MCF 10A (cell line): ENCODE results near the gene TTC39B. TPM values are rescaled to one million over a fixed set of nuclear protein-coding genes. Genes with fewer than 3 reads are reported as not detected.

Experiments
- BruUV-seq: library from RNA; stranded (reverse); fragments of 400-500 nt; replicated peaks from 2 replicates; lab custom pipeline; 2021; lab: Mats Ljungman, UMichigan
- CTCF ChIA-PET: fragments of 300-600 bp; sonication (Branson Sonifier 250); formaldehyde crosslinking; extraction: SDS; loops from one replicate; lab custom pipeline; 2021; ENCODE audit warnings: antibody characterized with exemption, inconsistent platforms; lab: Yijun Ruan, JAX
- POLR2A ChIA-PET: fragments of 300-600, 350-650 bp; sonication (Branson Sonifier 250); formaldehyde crosslinking; extraction: SDS; loops from one replicate; lab custom pipeline; 2020; ENCODE audit warnings: antibody characterized with exemption, inconsistent platforms; lab: Yijun Ruan, JAX
- DNase-seq: peaks from one replicate; pipeline ENCODE4 v3.0.0-alpha.2; 2018; ENCODE audit not compliant: unreplicated experiment
- H3K27ac Mint-ChIP-seq: one replicate; pipeline ENCODE4 v1.8.0; 2022; ENCODE audit warnings: mild to moderate bottlenecking, low read depth, mixed read lengths; ENCODE audit not compliant: unreplicated experiment
- H3K27me3 Mint-ChIP-seq: one replicate; pipeline ENCODE4 v1.8.0; 2022; ENCODE audit warnings: mixed read lengths; ENCODE audit not compliant: insufficient read depth, unreplicated experiment
- H3K36me3 Mint-ChIP-seq: one replicate; pipeline ENCODE4 v1.8.0; 2022; ENCODE audit warnings: mild to moderate bottlenecking, moderate library complexity, mixed read lengths; ENCODE audit not compliant: insufficient read depth, unreplicated experiment
- H3K4me1 Mint-ChIP-seq: one replicate; pipeline ENCODE4 v1.8.0; 2022; ENCODE audit warnings: mixed read lengths; ENCODE audit not compliant: insufficient read depth, unreplicated experiment
- H3K4me3 Mint-ChIP-seq: one replicate; pipeline ENCODE4 v1.8.0; 2022; ENCODE audit warnings: mild to moderate bottlenecking, moderate library complexity, mixed read lengths; ENCODE audit not compliant: unreplicated experiment
- H3K9me3 Mint-ChIP-seq: one replicate; pipeline ENCODE4 v1.8.0; 2022; ENCODE audit warnings: mixed read lengths; ENCODE audit not compliant: unreplicated experiment
- CTCF ChIP-seq: fragments of 200-600 bp; IDR thresholded peaks from one replicate; pipeline ENCODE4 v1.8.0; 2022; ENCODE audit warnings: antibody characterized with exemption, mild to moderate bottlenecking; ENCODE audit not compliant: unreplicated experiment
- intact Hi-C: fragments of 100-400 bp; cut with micrococcal nuclease; formaldehyde crosslinking; loops from 2 replicates; pipeline ENCODE4 v1.14.1; 2022
- total RNA-seq: library from RNA; stranded (reverse); gene quantifications from 2 replicates; pipeline ENCODE4 v1.2.3, GENCODE V29; 2022

The TTC39B gene
- total RNA-seq, 1 experiment from 2014 or later, result 22.8 TPM

- BruUV-seq, result no TSS peak
- no peaks in the 10 kb centered on the region for H3K27me3 Mint-ChIP-seq
- H3K27ac Mint-ChIP-seq, result no peak overlapping the region
- H3K4me3 Mint-ChIP-seq, result no peak overlapping the region
- ChIA-PET CTCF (interaction anchor here (0.6 to 0.9 kb wide), 4 partner anchors 44 to 242 kb away, joined by 3 to 4 read pairs (median 4); no protein-coding TSS in a partner anchor), POLR2A (interaction anchor here (1.6 kb wide), 1 partner anchor 8 kb away, joined by 5 read pairs; no protein-coding TSS in a partner anchor)
- H3K36me3 Mint-ChIP-seq, result no peaks in the 10 kb centered on the region
- intact Hi-C loops, result no loop called here
- peaks cover 14% of the 10 kb centered on the region for H3K4me1 Mint-ChIP-seq
- TF ChIP-seq CTCF, result no peak
- DNase-seq, result no peak
- H3K9me3 Mint-ChIP-seq, result no peaks in the 10 kb centered on the region
Measured at GRCh38 chr9:15149450-15149849, 157.6 kb downstream of the TTC39B start.

DNA sequence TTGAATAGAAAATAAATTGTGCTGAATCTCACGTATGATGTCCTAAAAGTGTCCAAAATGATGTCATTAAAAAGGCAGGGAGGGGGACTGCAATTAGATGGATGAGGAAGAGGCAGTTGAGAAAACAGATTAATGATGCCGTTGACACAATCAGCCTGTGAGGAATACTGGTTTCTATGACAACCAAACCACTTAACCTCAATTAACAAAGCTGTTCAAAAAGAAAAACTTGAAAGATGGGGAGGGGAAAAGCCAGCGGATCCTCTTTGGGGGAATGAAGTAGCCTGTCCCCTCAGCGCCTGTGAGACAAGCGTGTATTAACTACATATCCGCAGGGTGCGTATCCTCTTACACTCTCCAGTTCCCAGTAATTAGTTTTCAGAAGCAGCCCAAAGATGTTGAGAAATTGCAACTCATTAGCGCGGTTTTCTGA lies 160.7 kb downstream of the TTC39B start:
- no peaks in the 10 kb centered on the region for H3K36me3 Mint-ChIP-seq
- H3K9me3 Mint-ChIP-seq, result no peaks in the 10 kb centered on the region
- ChIA-PET CTCF (interaction anchor here (0.6 kb wide), 1 partner anchor 1921 kb away, joined by 3 read pairs; no protein-coding TSS in a partner anchor), POLR2A (interaction anchor here (0.9 kb wide), 1 partner anchor 8 kb away, joined by 4 read pairs; no protein-coding TSS in a partner anchor)
- TF ChIP-seq CTCF, result no peak
- intact Hi-C loops, result no loop called here
- no peak for DNase-seq
- H3K4me3 Mint-ChIP-seq, result no peak overlapping the region
- no TSS peak for BruUV-seq
- H3K27ac Mint-ChIP-seq, result no peak overlapping the region
- H3K27me3 Mint-ChIP-seq, result no peaks in the 10 kb centered on the region
- H3K4me1 Mint-ChIP-seq, result peaks cover 22% of the 10 kb centered on the region

GRCh38 chr9:15144622-15145061 lies 162.4 kb downstream of the TTC39B start:
- no peaks in the 10 kb centered on the region for H3K9me3 Mint-ChIP-seq
- DNase-seq, result peak; percentile 95
- TF ChIP-seq CTCF, result no peak
- CTCF ChIA-PET, result interaction anchor here (1.2 to 2.9 kb wide), 4 partner anchors 9 to 40 kb away, joined by 4 to 12 read pairs (median 7); no protein-coding TSS in a partner anchor
- BruUV-seq, result no TSS peak
- peaks cover 20% of the 10 kb centered on the region for H3K4me1 Mint-ChIP-seq
- intact Hi-C loops, result no loop called here
- H3K27ac Mint-ChIP-seq, result no peak overlapping the region
- H3K36me3 Mint-ChIP-seq, result no peaks in the 10 kb centered on the region
- POLR2A ChIA-PET, result interaction anchor here (0.7 kb wide), 1 partner anchor 630 kb away, joined by 3 read pairs; no protein-coding TSS in a partner anchor
- H3K27me3 Mint-ChIP-seq, result no peaks in the 10 kb centered on the region
- no peak overlapping the region for H3K4me3 Mint-ChIP-seq

- intact Hi-C loops, result loop anchor here (2.0 kb wide), 1 partner anchor 274 kb away; no protein-coding TSS in a partner anchor
- CTCF ChIA-PET, result interaction anchor here (0.5 to 2.9 kb wide), 11 partner anchors 8 to 984 kb away, joined by 3 to 12 read pairs (median 4); no protein-coding TSS in a partner anchor
- no TSS peak for BruUV-seq
- Mint-ChIP-seq H3K36me3 (no peaks in the 10 kb centered on the region), H3K27me3 (no peaks in the 10 kb centered on the region), H3K4me3 (no peak overlapping the region), H3K4me1 (peaks cover 15% of the 10 kb centered on the region), H3K9me3 (no peaks in the 10 kb centered on the region), H3K27ac (no peak overlapping the region)
- POLR2A ChIA-PET, result interaction anchor here (0.5 to 0.6 kb wide), 2 partner anchors 341 to 1794 kb away, joined by 3 to 4 read pairs; no protein-coding TSS in a partner anchor
- peak; percentile 66 for TF ChIP-seq CTCF
- DNase-seq, result peak; percentile 59
Measured at GRCh38 chr9:15142878-15143534, 164.0 kb downstream of the TTC39B start.
